Nucleus accumbens (tissue), 56 donors: Measurements from ENCODE around the gene CASZ1.

Source experiments
- DNase-seq, 56 donors: peaks; one replicate each; lab custom pipeline; 2025; lab: John Stamatoyannopoulos, UW

The CASZ1 gene

GRCh38 chr1:10803971-10804820 lies 7.8 kb upstream of the CASZ1 start:
- no peak for DNase-seq

- no peak for DNase-seq
Observed at GRCh38 chr1:10802944-10803715, 6.7 kb upstream of the CASZ1 start.

- no peak for DNase-seq
Observed at GRCh38 chr1:10800778-10801177, 4.3 kb upstream of the CASZ1 start.

- DNase-seq = no peak
Observed at GRCh38 chr1:10799726-10800125, 3.3 kb upstream of the CASZ1 start.

GRCh38 chr1:10795276-10796021 lies 997 bp downstream of the CASZ1 start:
- DNase-seq = no peak

- DNase-seq = no peak
Observed at GRCh38 chr1:10794724-10795275, 1.6 kb downstream of the CASZ1 start.

GRCh38 chr1:10793129-10793651 lies 3.3 kb downstream of the CASZ1 start:
- DNase-seq = no peak

GRCh38 chr1:10791105-10791951 lies 5.1 kb downstream of the CASZ1 start:
- DNase-seq = no peak

- DNase-seq = no peak
Observed at GRCh38 chr1:10789803-10790702, 6.4 kb downstream of the CASZ1 start.

GRCh38 chr1:10789047-10789791 lies 7.2 kb downstream of the CASZ1 start:
- DNase-seq = no peak

GRCh38 chr1:10788592-10789006 lies 7.8 kb downstream of the CASZ1 start:
- DNase-seq = peak in 52 of 56 donors; percentile 5 to 82 (median 54)

- DNase-seq = peak in 1 of 56 donors; percentile 9
Observed at GRCh38 chr1:10787286-10787685, 9.2 kb downstream of the CASZ1 start.

- DNase-seq = no peak
Observed at GRCh38 chr1:10785728-10786638, 10.5 kb downstream of the CASZ1 start.

GRCh38 chr1:10784998-10785727 lies 11.3 kb downstream of the CASZ1 start:
- no peak for DNase-seq

GRCh38 chr1:10782491-10783244 lies 13.8 kb downstream of the CASZ1 start:
- peak in 8 of 56 donors; percentile 4 to 52 (median 30) for DNase-seq
